Activated CD4-positive, alpha-beta T cell treated with anti-CD3 and anti-CD28 coated beads for 48 hours (primary cell): Measurements from ENCODE around the gene LDLRAD4.
A peak's percentile ranks its signal among the peaks of the same experiment; 100 is the strongest.

Source experiments
- DNase-seq: peaks from one replicate; pipeline ENCODE4 v3.0.0-alpha.2; 2020

The LDLRAD4 gene

GRCh38 chr18:13289481-13290205 lies 71.1 kb downstream of the LDLRAD4 start:
- no peak for DNase-seq

GRCh38 chr18:13290856-13291271 lies 72.3 kb downstream of the LDLRAD4 start:
- peak; percentile 56 for DNase-seq

GRCh38 chr18:13291299-13291698 lies 72.7 kb downstream of the LDLRAD4 start:
- no peak for DNase-seq

- no peak for DNase-seq
Observed at GRCh38 chr18:13291745-13292447, 73.3 kb downstream of the LDLRAD4 start.

GRCh38 chr18:13292736-13293135 lies 74.2 kb downstream of the LDLRAD4 start:
- DNase-seq = no peak

- no peak for DNase-seq
Observed at GRCh38 chr18:13294309-13294708, 75.7 kb downstream of the LDLRAD4 start.

- DNase-seq = no peak
Observed at GRCh38 chr18:13295894-13296293, 77.3 kb downstream of the LDLRAD4 start.

- no peak for DNase-seq
Observed at GRCh38 chr18:13296867-13297574, 78.5 kb downstream of the LDLRAD4 start.

- no peak for DNase-seq
Observed at GRCh38 chr18:13298262-13298661, 79.7 kb downstream of the LDLRAD4 start.

- DNase-seq = no peak
Observed at GRCh38 chr18:13300029-13300428, 81.5 kb downstream of the LDLRAD4 start.

- DNase-seq = no peak
Observed at GRCh38 chr18:13300796-13301195, 82.2 kb downstream of the LDLRAD4 start.

GRCh38 chr18:13302040-13302439 lies 83.5 kb downstream of the LDLRAD4 start:
- no peak for DNase-seq

GRCh38 chr18:13302457-13303225 lies 84.1 kb downstream of the LDLRAD4 start:
- DNase-seq = no peak

- no peak for DNase-seq
Observed at GRCh38 chr18:13303756-13304364, 85.3 kb downstream of the LDLRAD4 start.

- no peak for DNase-seq
Observed at GRCh38 chr18:13305301-13305700, 86.7 kb downstream of the LDLRAD4 start.

GRCh38 chr18:13306583-13306982 lies 88.0 kb downstream of the LDLRAD4 start:
- no peak for DNase-seq

- DNase-seq = peak; percentile 29
Observed at GRCh38 chr18:13308369-13308768, 89.8 kb downstream of the LDLRAD4 start.

GRCh38 chr18:13309031-13309747 lies 90.6 kb downstream of the LDLRAD4 start:
- no peak for DNase-seq

GRCh38 chr18:13309748-13310670 lies 91.4 kb downstream of the LDLRAD4 start:
- DNase-seq = no peak

- no peak for DNase-seq
Observed at GRCh38 chr18:13311193-13311592, 92.6 kb downstream of the LDLRAD4 start.

- no peak for DNase-seq
Observed at GRCh38 chr18:13312515-13312914, 94.0 kb downstream of the LDLRAD4 start.
